H9 (cell line): ENCODE data around the gene ATXN1L. TPM values are rescaled to one million over a fixed set of nuclear protein-coding genes. Genes with fewer than 3 reads are reported as not detected.

Source experiments
- DNase-seq: peaks from one replicate; pipeline ENCODE4 v3.0.0-alpha.2; 2017
- H2AFZ ChIP-seq: one replicate; pipeline ENCODE4 v1.6.1; 2013; ENCODE audit warnings: mild to moderate bottlenecking, low read length, control low read depth, moderate library complexity
- H2AK5ac ChIP-seq: 2 replicates; pipeline ENCODE4 v1.6.1; 2013; ENCODE audit warnings: low read length, control low read depth, mixed read lengths; ENCODE audit not compliant: insufficient read length
- H2BK120ac ChIP-seq: one replicate; pipeline ENCODE4 v1.6.1; 2013; ENCODE audit warnings: low read depth, mild to moderate bottlenecking, low read length, control low read depth, inconsistent platforms; ENCODE audit not compliant: poor library complexity, severe bottlenecking
- H2BK12ac ChIP-seq: 2 replicates; pipeline ENCODE4 v1.6.1; 2013; ENCODE audit warnings: low read length, control low read depth, mixed read lengths, low read depth; ENCODE audit not compliant: insufficient read length
- H2BK15ac ChIP-seq: 2 replicates; pipeline ENCODE4 v1.6.1; 2013; ENCODE audit warnings: low read depth, low read length, control low read depth
- H2BK20ac ChIP-seq: one replicate; pipeline ENCODE4 v1.6.1; 2013; ENCODE audit warnings: low read depth, mild to moderate bottlenecking, low read length, control low read depth, inconsistent platforms; ENCODE audit not compliant: poor library complexity, severe bottlenecking
- H2BK5ac ChIP-seq: 2 replicates; pipeline ENCODE4 v1.6.1; 2013; ENCODE audit warnings: low read length, control low read depth, mixed read lengths; ENCODE audit not compliant: insufficient read length
- H3K14ac ChIP-seq: 2 replicates; pipeline ENCODE4 v1.6.1; 2013; ENCODE audit warnings: low read length, control low read depth; ENCODE audit not compliant: insufficient read depth
- H3K18ac ChIP-seq: 2 replicates; pipeline ENCODE4 v1.6.1; 2013; ENCODE audit warnings: low read depth, mild to moderate bottlenecking, mixed read lengths, low read length, control low read depth; ENCODE audit not compliant: insufficient read length
- H3K23ac ChIP-seq: 2 replicates; pipeline ENCODE4 v1.6.1; 2013; ENCODE audit warnings: low read length, control low read depth, mixed read lengths, low read depth; ENCODE audit not compliant: insufficient read length
- H3K23me2 ChIP-seq: 2 replicates; pipeline ENCODE4 v1.6.1; 2013; ENCODE audit warnings: low read depth, mild to moderate bottlenecking, mixed read lengths, low read length, control low read depth; ENCODE audit not compliant: insufficient read length, poor library complexity, severe bottlenecking
- H3K27ac ChIP-seq: 2 replicates; pipeline ENCODE4 v1.5.1; 2013; ENCODE audit warnings: low read length, control low read depth, mixed read lengths, low read depth; ENCODE audit not compliant: insufficient read length
- H3K27me3 ChIP-seq: 2 replicates; pipeline ENCODE4 v1.6.1; 2013; ENCODE audit warnings: low read length, control low read depth, inconsistent platforms; ENCODE audit not compliant: insufficient read depth
- H3K4ac ChIP-seq: 2 replicates; pipeline ENCODE4 v1.6.1; 2013; ENCODE audit warnings: low read depth, mild to moderate bottlenecking, control low read depth, inconsistent platforms, low read length, moderate library complexity
- H3K4me1 ChIP-seq: 2 replicates; pipeline ENCODE4 v1.6.1; 2013; ENCODE audit warnings: low read length, control low read depth, inconsistent platforms; ENCODE audit not compliant: insufficient read depth
- H3K4me2 ChIP-seq: 2 replicates; pipeline ENCODE4 v1.6.1; 2013; ENCODE audit warnings: low read length, control low read depth, mixed read lengths; ENCODE audit not compliant: insufficient read length, insufficient read depth
- H3K56ac ChIP-seq: 2 replicates; pipeline ENCODE4 v1.6.1; 2013; ENCODE audit warnings: low read depth, mild to moderate bottlenecking, mixed read lengths, low read length, control low read depth; ENCODE audit not compliant: insufficient read length
- H3K79me1 ChIP-seq: 2 replicates; pipeline ENCODE4 v1.6.1; 2013; ENCODE audit warnings: low read depth, mild to moderate bottlenecking, moderate library complexity, low read length, control low read depth, inconsistent platforms; ENCODE audit not compliant: insufficient read depth, poor library complexity, severe bottlenecking
- H3K79me2 ChIP-seq: 2 replicates; pipeline ENCODE4 v1.6.1; 2013; ENCODE audit warnings: low read length, control low read depth, inconsistent platforms; ENCODE audit not compliant: insufficient read depth
- H3K9ac ChIP-seq: 2 replicates; pipeline ENCODE4 v1.6.1; 2013; ENCODE audit warnings: low read length, control low read depth, mixed read lengths; ENCODE audit not compliant: insufficient read length; ENCODE audit errors: extremely low read depth
- H3K9me3 ChIP-seq: one replicate; pipeline ENCODE4 v1.6.1; 2013; ENCODE audit warnings: low read depth, low read length, inconsistent platforms; ENCODE audit not compliant: control insufficient read depth
- H3T11ph ChIP-seq: one replicate; pipeline ENCODE4 v1.6.1; 2013; ENCODE audit warnings: mild to moderate bottlenecking, low read length, control low read depth, inconsistent platforms
- H4K20me1 ChIP-seq: one replicate; pipeline ENCODE4 v1.6.1; 2013; ENCODE audit not compliant: control insufficient read depth, insufficient read length, insufficient read depth
- H4K5ac ChIP-seq: 2 replicates; pipeline ENCODE4 v1.6.1; 2013; ENCODE audit warnings: low read depth, mild to moderate bottlenecking, mixed read lengths, low read length, control low read depth; ENCODE audit not compliant: insufficient read length
- H4K8ac ChIP-seq: replicated peaks from 2 replicates; pipeline ENCODE4 v1.6.1; 2013; ENCODE audit warnings: low read length, control low read depth, mixed read lengths, low read depth; ENCODE audit not compliant: insufficient read length
- H4K91ac ChIP-seq: 2 replicates; pipeline ENCODE4 v1.6.1; 2013; ENCODE audit warnings: low read depth, mild to moderate bottlenecking, moderate library complexity, mixed read lengths, low read length, control low read depth; ENCODE audit not compliant: insufficient read length
- H3K27ac Mint-ChIP-seq, 3 experiments: 2 replicates in 2 of 3; 3 replicates in 1 of 3; pipeline ENCODE4 v1.8.0; 2020 to 2021; ENCODE audit warnings: mixed read lengths in 3 of 3, mild to moderate bottlenecking in 1 of 3, moderate library complexity in 1 of 3
- H3K27me3 Mint-ChIP-seq: 2 replicates; pipeline ENCODE4 v1.8.0; 2021; ENCODE audit warnings: low read depth, mild to moderate bottlenecking, moderate library complexity, mixed read lengths
- H3K36me3 Mint-ChIP-seq, 3 experiments: 2 replicates in 2 of 3; 3 replicates in 1 of 3; pipeline ENCODE4 v1.8.0; 2020 to 2021; ENCODE audit warnings: low read depth in 3 of 3, mixed read lengths in 3 of 3; ENCODE audit not compliant: insufficient read depth in 1 of 3
- H3K4me1 Mint-ChIP-seq, 2 experiments: 2 replicates each; pipeline ENCODE4 v1.8.0; 2020; ENCODE audit warnings: mixed read lengths in 2 of 2
- H3K4me3 Mint-ChIP-seq, 2 experiments: 2 replicates in 1 of 2; 3 replicates in 1 of 2; pipeline ENCODE4 v1.8.0; 2020 to 2021; ENCODE audit warnings: mild to moderate bottlenecking in 2 of 2, mixed read lengths in 2 of 2, moderate library complexity in 1 of 2
- H3K9me3 Mint-ChIP-seq, 2 experiments: 2 replicates in 1 of 2; 3 replicates in 1 of 2; pipeline ENCODE4 v1.8.0; 2020; ENCODE audit warnings: mild to moderate bottlenecking in 2 of 2, mixed read lengths in 2 of 2, moderate library complexity in 1 of 2
- CTCF ChIP-seq: fragments of 200-600 bp; sonication (generic); conservative IDR thresholded peaks from 3 replicates; pipeline ENCODE4 v1.8.0; 2021; ENCODE audit warnings: antibody characterized with exemption, mild to moderate bottlenecking
- WGBS: extraction: QIAGEN DNeasy Blood & Tissue Kit; methylation state at CpG from one replicate; pipeline ENCODE4 v1.1.7; 2013; ENCODE audit warnings: missing lambda C conversion rate, low lambda C conversion rate, mixed read lengths; ENCODE audit not compliant: insufficient read length; ENCODE audit errors: extremely low coverage; 5-methylcytosine and 5-hydroxymethylcytosine counted together
- total RNA-seq: library from RNA; stranded (reverse); gene quantifications from 2 replicates; pipeline ENCODE4 v1.2.1, GENCODE V29; 2021

The ATXN1L gene
- total RNA-seq, 1 experiment from 2014 or later: 30.3 TPM

DNA sequence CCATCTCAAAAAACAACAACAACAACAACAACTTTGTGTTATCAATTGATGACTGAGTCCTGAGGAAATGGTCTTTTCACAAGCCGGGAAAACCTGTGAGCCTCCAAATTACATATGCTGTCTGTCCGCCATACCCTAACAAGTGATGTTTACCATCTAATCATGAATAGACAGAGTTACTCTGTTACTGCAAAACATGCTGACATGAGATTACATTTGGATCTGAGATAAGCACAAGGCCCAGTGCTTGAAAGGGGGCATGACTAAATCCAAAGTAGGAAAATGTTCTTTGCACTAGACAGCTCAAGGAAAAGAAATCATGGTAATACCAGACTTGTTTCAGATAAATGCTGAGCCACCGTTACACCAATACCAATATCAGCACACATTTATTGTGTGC lies 8.6 kb upstream of the ATXN1L start:
- Histone ChIP-seq H3K14ac (no peak overlapping the region), H3K27ac (no peak overlapping the region), H2BK5ac (no peak overlapping the region), H3K9ac (no peak overlapping the region), H4K5ac (no peak overlapping the region), H3K4ac (no peak overlapping the region), H3K79me2 (no peaks in the 10 kb centered on the region), H2BK120ac (no peak overlapping the region), H2AFZ (no peak overlapping the region), H3K23me2 (no peaks in the 10 kb centered on the region), H3K18ac (no peak overlapping the region), H2AK5ac (no peak overlapping the region), H4K20me1 (no peaks in the 10 kb centered on the region), H3T11ph (no peak overlapping the region), H3K23ac (no peak overlapping the region), H3K56ac (no peak overlapping the region), H4K8ac (no peak overlapping the region), H3K79me1 (no peaks in the 10 kb centered on the region), H2BK15ac (no peak overlapping the region), H3K4me2 (no peak overlapping the region), H3K9me3 (no peaks in the 10 kb centered on the region), H4K91ac (no peak overlapping the region), H3K27me3 (no peaks in the 10 kb centered on the region), H3K4me1 (no peaks in the 10 kb centered on the region), H2BK20ac (no peak overlapping the region), H2BK12ac (no peak overlapping the region)
- H3K9me3 Mint-ChIP-seq: no peaks in the 10 kb centered on the region
- no peak overlapping the region for H3K4me3 Mint-ChIP-seq
- H3K27me3 Mint-ChIP-seq: peaks cover 3% of the 10 kb centered on the region
- H3K4me1 Mint-ChIP-seq: no peaks in the 10 kb centered on the region
- no peak for TF ChIP-seq CTCF
- no peaks in the 10 kb centered on the region for H3K36me3 Mint-ChIP-seq
- no peak overlapping the region for H3K27ac Mint-ChIP-seq
- no peak for DNase-seq
- WGBS: no CpG with 5 or more reads among the region's 3 CpGs
